Endodermal cell (in vitro differentiated cells): ENCODE results near the gene HRH1. TPM values are rescaled to one million over a fixed set of nuclear protein-coding genes. Genes with fewer than 3 reads are reported as not detected.

Experiments used
- DNase-seq: peaks from one replicate; pipeline ENCODE4 v3.0.0-alpha.2; 2017
- H3K27ac ChIP-seq: 2 replicates; pipeline ENCODE4 v1.5.1; 2013; ENCODE audit warnings: mild to moderate bottlenecking, low read depth, low read length, moderate library complexity
- H3K27me3 ChIP-seq: 2 replicates; pipeline ENCODE4 v1.6.1; 2013; ENCODE audit warnings: mild to moderate bottlenecking, low read length, moderate library complexity; ENCODE audit not compliant: insufficient read depth, control insufficient read depth, poor library complexity, severe bottlenecking
- H3K36me3 ChIP-seq: 2 replicates; pipeline ENCODE4 v1.7.0; 2013; ENCODE audit warnings: mild to moderate bottlenecking, low read length, moderate library complexity; ENCODE audit not compliant: control insufficient read depth, insufficient read depth
- H3K4me1 ChIP-seq: one replicate; pipeline ENCODE4 v1.7.0; 2013; ENCODE audit warnings: low read length; ENCODE audit not compliant: control insufficient read depth, insufficient read depth
- H3K4me3 ChIP-seq: 2 replicates; pipeline ENCODE4 v1.5.1; 2013; ENCODE audit warnings: mild to moderate bottlenecking, low read length, moderate library complexity
- H3K9ac ChIP-seq: 2 replicates; pipeline ENCODE4 v1.6.1; 2013; ENCODE audit warnings: mild to moderate bottlenecking, low read length, moderate library complexity; ENCODE audit not compliant: poor library complexity, severe bottlenecking; ENCODE audit errors: extremely low read depth
- H3K9me3 ChIP-seq: 2 replicates; pipeline ENCODE4 v1.6.1; 2013; ENCODE audit warnings: mild to moderate bottlenecking, low read length, moderate library complexity; ENCODE audit not compliant: control insufficient read depth
- H3K27ac Mint-ChIP-seq: 2 replicates; pipeline ENCODE4 v1.8.0; 2020; ENCODE audit warnings: mixed read lengths
- H3K27me3 Mint-ChIP-seq: 2 replicates; pipeline ENCODE4 v1.8.0; 2021; ENCODE audit warnings: mild to moderate bottlenecking, mixed read lengths; ENCODE audit not compliant: insufficient read depth
- H3K36me3 Mint-ChIP-seq: 2 replicates; pipeline ENCODE4 v1.8.0; 2020; ENCODE audit warnings: low read depth, mixed read lengths
- H3K4me1 Mint-ChIP-seq: 2 replicates; pipeline ENCODE4 v1.8.0; 2020; ENCODE audit warnings: mixed read lengths
- H3K4me3 Mint-ChIP-seq: 2 replicates; pipeline ENCODE4 v1.8.0; 2020; ENCODE audit warnings: mild to moderate bottlenecking, moderate library complexity, mixed read lengths
- H3K9me3 Mint-ChIP-seq: 2 replicates; pipeline ENCODE4 v1.8.0; 2020; ENCODE audit warnings: mild to moderate bottlenecking, mixed read lengths
- WGBS, 2 experiments: methylation state at CpG; one replicate each; pipeline versions ENCODE4 v1.1.5 to v1.1.7; 2013; ENCODE audit warnings: missing lambda C conversion rate in 2 of 2, mixed read lengths in 1 of 2; ENCODE audit not compliant: insufficient coverage in 1 of 2, insufficient read length in 1 of 2; 5-methylcytosine and 5-hydroxymethylcytosine counted together
- total RNA-seq, 2 donors: library from RNA; stranded (reverse); fragmentation: NEBNext Ultra II Directional in 1 of 2; extraction: Animal tissue kit (Norgen Biotek cat#: 25700) in 1 of 2; gene quantifications; 2 replicates in 1 of 2; 3 replicates in 1 of 2; pipeline ENCODE4 v1.2.1, GENCODE V29; 2021
- TF ChIP-seq, protein P1 (sequence below): fragments of 200-600 bp; sonication (generic); conservative IDR thresholded peaks from 2 replicates; pipeline ENCODE4 v1.5.0; 2021; ENCODE audit warnings: antibody characterized with exemption, mild to moderate bottlenecking

HRH1 gene
- total RNA-seq, 2 donors from 2014 or later, result 0.13 TPM; not detected in 1

DNA sequence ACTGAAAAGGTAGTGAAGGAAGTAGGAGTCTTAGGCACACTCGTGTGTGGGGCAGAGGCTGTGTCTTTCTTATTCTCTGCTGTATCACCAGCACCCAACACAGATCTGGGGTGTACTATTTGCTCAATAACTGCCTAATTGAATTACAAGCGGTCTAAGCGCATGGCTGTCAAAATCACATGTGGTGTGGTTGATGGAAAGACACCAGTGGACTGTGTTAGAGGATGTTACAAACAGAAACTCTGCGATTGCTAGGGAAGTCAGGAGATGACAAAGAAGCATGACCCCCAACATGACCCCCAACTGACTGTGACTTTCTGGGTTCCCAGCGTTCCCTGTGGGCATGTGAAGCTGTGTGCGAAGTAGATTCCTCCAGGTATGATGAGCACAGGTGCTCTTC is 149.9 kb downstream of the HRH1 start:
- DNase-seq, result no peak
- Mint-ChIP-seq H3K27me3 (no peaks in the 10 kb centered on the region), H3K4me3 (no peak overlapping the region), H3K4me1 (peaks cover 7% of the 10 kb centered on the region), H3K9me3 (peaks cover 5% of the 10 kb centered on the region), H3K36me3 (peaks cover 28% of the 10 kb centered on the region), H3K27ac (no peak overlapping the region)
- Histone ChIP-seq H3K9me3 (no peaks in the 10 kb centered on the region), H3K9ac (no peak overlapping the region), H3K27me3 (no peaks in the 10 kb centered on the region), H3K27ac (no peak overlapping the region), H3K4me3 (no peak overlapping the region), H3K4me1 (no peaks in the 10 kb centered on the region), H3K36me3 (peaks cover 48% of the 10 kb centered on the region)
- TF ChIP-seq, protein P1, sequence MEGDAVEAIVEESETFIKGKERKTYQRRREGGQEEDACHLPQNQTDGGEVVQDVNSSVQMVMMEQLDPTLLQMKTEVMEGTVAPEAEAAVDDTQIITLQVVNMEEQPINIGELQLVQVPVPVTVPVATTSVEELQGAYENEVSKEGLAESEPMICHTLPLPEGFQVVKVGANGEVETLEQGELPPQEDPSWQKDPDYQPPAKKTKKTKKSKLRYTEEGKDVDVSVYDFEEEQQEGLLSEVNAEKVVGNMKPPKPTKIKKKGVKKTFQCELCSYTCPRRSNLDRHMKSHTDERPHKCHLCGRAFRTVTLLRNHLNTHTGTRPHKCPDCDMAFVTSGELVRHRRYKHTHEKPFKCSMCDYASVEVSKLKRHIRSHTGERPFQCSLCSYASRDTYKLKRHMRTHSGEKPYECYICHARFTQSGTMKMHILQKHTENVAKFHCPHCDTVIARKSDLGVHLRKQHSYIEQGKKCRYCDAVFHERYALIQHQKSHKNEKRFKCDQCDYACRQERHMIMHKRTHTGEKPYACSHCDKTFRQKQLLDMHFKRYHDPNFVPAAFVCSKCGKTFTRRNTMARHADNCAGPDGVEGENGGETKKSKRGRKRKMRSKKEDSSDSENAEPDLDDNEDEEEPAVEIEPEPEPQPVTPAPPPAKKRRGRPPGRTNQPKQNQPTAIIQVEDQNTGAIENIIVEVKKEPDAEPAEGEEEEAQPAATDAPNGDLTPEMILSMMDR, result no peak
- 94 to 96% methylated on average over 6 of the region's 6 CpGs for WGBS, 2 experiments

DNA sequence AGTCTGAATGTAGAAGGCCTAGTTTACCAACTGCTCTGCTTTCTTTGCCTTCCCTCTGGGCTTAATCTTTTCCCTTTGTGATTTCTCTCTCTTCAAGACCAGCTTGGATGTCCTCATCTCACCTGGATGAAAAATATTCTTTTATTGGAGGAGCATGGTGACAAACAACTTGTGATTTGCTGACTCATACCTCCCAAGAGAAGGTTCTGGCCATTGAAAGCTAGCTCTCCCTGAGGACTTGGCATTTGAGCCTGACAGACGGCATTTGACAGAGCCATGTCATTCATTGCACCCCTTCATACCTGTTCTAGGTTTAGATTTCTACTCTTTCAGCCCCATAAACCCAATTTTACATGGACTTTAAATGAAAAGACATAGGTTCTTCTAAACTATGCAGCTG is 151.2 kb downstream of the HRH1 start:
- Histone ChIP-seq H3K4me3 (no peak overlapping the region), H3K9me3 (no peaks in the 10 kb centered on the region), H3K9ac (no peak overlapping the region), H3K4me1 (no peaks in the 10 kb centered on the region), H3K27ac (no peak overlapping the region), H3K36me3 (peaks cover 50% of the 10 kb centered on the region), H3K27me3 (no peaks in the 10 kb centered on the region)
- H3K27me3 Mint-ChIP-seq, result no peaks in the 10 kb centered on the region
- no peak for DNase-seq
- peaks cover 7% of the 10 kb centered on the region for H3K4me1 Mint-ChIP-seq
- peak overlapping the region; percentile 29 for H3K27ac Mint-ChIP-seq
- H3K9me3 Mint-ChIP-seq, result peaks cover 5% of the 10 kb centered on the region
- no peak overlapping the region for H3K4me3 Mint-ChIP-seq
- TF ChIP-seq, protein P1, result no peak
- peaks cover 34% of the 10 kb centered on the region for H3K36me3 Mint-ChIP-seq
- WGBS, 2 experiments, result 97 to 100% methylated on average over 1 of the region's 1 CpG

DNA sequence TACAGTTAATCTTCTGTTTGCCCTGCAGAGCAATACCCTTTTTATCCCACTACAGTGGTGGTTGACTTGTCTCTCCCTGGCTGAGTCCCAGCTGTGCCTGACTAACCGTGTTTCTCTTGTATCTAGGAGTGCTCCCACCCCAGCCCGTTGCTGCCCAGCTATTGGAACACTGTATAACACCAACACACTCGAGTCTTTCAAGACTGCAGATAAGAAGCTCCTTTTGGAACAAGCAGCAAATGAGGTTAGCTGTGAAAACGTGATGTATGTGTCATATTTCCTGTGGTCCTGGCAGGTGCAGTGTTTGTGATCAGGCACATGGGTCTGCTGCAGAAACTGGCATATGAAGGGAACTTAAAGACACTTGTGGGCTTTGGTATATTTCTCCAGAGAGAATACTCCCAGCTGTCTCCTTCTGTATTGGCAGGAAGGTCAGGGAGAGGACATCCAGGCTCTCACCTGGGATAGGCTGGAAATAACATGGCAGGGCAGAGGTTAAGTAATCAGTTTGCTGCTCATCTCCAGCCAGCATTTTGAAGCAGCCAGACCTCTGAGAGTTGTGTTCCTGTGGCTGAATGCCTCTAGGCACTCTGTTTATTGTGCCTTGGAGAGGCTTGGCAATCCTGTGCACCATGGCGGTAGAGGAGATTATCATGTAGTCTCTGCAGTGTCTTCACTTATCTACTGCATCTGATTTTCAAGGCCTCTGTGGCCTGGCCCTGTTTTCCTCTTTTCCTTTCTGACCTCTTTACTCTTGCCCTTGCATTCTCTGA is 152.7 kb downstream of the HRH1 start:
- Histone ChIP-seq H3K36me3 (peaks cover 51% of the 10 kb centered on the region), H3K4me3 (no peak overlapping the region), H3K27me3 (no peaks in the 10 kb centered on the region), H3K9ac (no peak overlapping the region), H3K4me1 (no peaks in the 10 kb centered on the region), H3K9me3 (no peaks in the 10 kb centered on the region), H3K27ac (no peak overlapping the region)
- WGBS, 2 experiments, result 88 to 100% methylated on average over 3 to 5 of the region's 5 CpGs
- Mint-ChIP-seq H3K4me3 (no peak overlapping the region), H3K9me3 (peaks cover 5% of the 10 kb centered on the region), H3K36me3 (peaks cover 34% of the 10 kb centered on the region), H3K27ac (no peak overlapping the region), H3K4me1 (peaks cover 7% of the 10 kb centered on the region), H3K27me3 (no peaks in the 10 kb centered on the region)
- no peak for DNase-seq
- TF ChIP-seq, protein P1, result no peak
